OCI-LY7 (cell line): ENCODE measurements around the gene EYS.

ENCODE experiments used
- CTCF ChIP-seq: fragments of 200-600 bp; sonication (generic); conservative IDR thresholded peaks from 2 replicates; pipeline ENCODE4 v1.5.1; 2014; ENCODE audit warnings: mild to moderate bottlenecking, antibody characterized with exemption, low read length, moderate library complexity, mixed read lengths
- EZH2phosphoT487 ChIP-seq: fragments of 200-600 bp; sonication (generic); IDR thresholded peaks from 2 replicates; pipeline ENCODE4 v1.6.1; 2018; ENCODE audit warnings: low read depth, borderline replicate concordance, mild to moderate bottlenecking, mixed run types, antibody characterized with exemption, low read length, moderate library complexity, mixed read lengths

- TF ChIP-seq CTCF (no peak), EZH2phosphoT487 (no peak)
Measured at GRCh38 chr6:64912966-64913365, 794.1 kb downstream of the EYS start.
